ENCODE results near the gene AOC2.
A peak's percentile ranks its signal among the peaks of the same experiment; 100 is the strongest.

The AOC2 gene

DNA sequence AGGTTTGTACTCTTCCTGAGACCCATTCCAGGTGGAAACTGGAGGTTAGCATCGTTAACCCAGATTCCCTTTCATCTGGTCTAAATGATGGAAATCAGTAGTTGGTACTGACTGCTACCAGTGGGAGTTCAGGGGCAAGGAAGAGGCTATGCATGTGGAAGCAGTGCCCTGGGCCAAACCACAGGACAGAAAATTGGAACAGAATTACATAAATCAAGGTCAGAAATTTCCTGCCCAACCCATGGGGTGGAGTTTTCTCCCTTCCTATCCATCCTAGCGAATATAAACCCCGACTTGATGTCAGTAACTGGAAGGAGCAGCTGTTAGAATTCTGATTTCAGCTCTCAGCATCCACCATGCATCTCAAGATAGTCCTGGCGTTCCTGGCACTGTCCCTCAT lies at the start of gene AOC2:
Gene AOC2, plus strand, starts transcription at position 310 of the 400 bp plus-strand sequence. Its CDS starts 47 bp downstream, at position 357.
- DNase-seq, result no peak

GRCh38 chr17:42795061-42795460 lies 49.3 kb upstream of the AOC2 start:
- DNase-seq, result no peak

DNA sequence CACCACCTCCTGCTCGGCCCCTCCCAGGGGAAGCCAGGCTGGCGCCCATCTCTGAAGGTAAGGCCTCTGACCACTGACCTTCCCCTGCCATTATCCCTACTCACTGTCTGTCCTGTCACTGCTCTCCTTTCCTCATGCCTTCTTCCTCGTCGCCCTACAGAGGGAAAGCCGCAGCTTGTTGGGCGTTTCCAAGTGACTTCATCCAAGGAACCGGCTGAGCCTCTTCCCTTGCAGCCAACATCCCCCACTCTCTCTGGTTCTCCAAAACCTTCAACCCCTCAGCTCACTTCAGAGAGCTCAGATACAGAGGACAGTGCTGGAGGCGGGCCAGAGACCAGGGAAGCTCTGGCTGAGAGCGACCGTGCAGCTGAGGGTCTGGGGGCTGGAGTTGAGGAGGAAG lies 48.9 kb upstream of the AOC2 start:
- DNase-seq, result no peak

GRCh38 chr17:42796066-42796758 lies 48.2 kb upstream of the AOC2 start:
- DNase-seq, result no peak

DNA sequence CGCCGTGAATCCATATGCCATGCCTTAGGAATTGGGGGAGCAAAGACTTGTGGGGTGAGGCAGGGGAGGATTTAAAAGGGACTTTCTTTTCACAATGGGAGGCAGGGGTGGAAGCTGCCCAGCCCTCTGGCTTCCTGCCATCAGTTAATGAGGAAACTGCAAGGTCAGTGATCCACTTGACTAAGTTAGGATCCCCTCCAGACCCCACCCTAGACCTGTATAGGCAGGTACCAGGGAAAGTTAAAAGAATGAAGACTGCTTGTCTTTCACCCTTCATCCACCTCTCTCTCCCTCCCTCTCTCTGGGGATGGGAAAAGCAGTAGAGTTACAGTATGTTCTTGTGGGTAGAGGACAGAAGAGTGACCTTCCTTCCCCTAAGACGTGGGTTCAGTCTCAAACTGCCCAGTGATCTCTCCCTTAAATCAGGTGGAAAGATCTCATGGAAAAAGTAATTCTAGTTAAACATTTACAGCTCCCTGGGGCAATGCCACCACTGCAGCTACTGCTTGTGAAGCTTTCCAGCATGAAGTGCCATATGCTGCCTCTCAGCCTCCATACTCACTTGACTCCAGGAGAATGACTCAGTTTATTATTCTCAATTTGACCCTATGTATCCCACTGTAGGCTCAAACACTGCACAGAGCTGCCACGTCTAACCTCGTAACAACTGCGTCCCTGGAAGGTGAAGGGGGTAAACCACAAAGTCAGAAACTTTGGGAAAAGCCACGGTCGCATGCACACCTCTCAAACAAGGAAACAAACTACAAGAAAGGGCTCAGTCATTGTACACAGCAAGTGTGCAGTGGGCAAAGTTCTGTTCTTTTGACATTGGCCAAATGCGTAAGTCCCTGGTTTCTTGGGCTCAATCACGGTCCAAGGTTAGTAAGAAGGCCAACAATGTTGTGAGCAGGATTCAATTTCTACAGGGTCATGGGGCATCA lies 47.0 kb upstream of the AOC2 start:
- no peak for DNase-seq

- no peak for DNase-seq
Measured at GRCh38 chr17:42798011-42798382, 46.4 kb upstream of the AOC2 start.

- peak; percentile 51 to 67 (median 60) for DNase-seq
Measured at GRCh38 chr17:42798383-42799380, 45.7 kb upstream of the AOC2 start, which contains the start of the genes CNTD1 and COA3. Gene CNTD1, plus strand, starts transcription at chr17:42798861. Its CDS starts 207 bp downstream, at chr17:42799068. Gene COA3, minus strand, starts transcription at chr17:42798704. Its CDS starts 23 bp downstream, at chr17:42798681.

- DNase-seq, result no peak
Measured at GRCh38 chr17:42803074-42803883, 41.1 kb upstream of the AOC2 start.

DNA sequence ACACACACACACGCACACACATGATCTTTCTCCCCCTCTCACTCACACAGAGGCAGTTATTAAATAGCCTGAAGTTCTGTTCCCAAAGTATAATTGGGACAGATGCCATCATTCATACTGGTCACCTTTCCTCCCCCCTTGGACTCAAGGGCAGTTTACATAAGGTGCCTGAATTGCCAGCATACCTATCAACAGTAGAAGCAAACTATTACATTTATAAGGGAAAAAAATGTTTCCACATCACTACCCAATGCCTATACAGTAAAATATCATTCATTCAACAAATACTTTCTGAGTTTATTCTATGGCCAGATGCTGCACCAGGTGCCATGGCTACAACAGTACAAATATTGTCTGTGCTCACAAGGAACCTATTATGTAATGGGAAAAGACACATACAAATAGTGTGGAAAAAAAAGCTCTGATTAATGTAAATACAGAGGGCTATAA lies 39.4 kb upstream of the AOC2 start:
- DNase-seq, result no peak

- DNase-seq, result no peak
Measured at GRCh38 chr17:42806249-42806648, 38.1 kb upstream of the AOC2 start.

GRCh38 chr17:42809250-42809649 lies 35.1 kb upstream of the AOC2 start:
- DNase-seq, result no peak

DNA sequence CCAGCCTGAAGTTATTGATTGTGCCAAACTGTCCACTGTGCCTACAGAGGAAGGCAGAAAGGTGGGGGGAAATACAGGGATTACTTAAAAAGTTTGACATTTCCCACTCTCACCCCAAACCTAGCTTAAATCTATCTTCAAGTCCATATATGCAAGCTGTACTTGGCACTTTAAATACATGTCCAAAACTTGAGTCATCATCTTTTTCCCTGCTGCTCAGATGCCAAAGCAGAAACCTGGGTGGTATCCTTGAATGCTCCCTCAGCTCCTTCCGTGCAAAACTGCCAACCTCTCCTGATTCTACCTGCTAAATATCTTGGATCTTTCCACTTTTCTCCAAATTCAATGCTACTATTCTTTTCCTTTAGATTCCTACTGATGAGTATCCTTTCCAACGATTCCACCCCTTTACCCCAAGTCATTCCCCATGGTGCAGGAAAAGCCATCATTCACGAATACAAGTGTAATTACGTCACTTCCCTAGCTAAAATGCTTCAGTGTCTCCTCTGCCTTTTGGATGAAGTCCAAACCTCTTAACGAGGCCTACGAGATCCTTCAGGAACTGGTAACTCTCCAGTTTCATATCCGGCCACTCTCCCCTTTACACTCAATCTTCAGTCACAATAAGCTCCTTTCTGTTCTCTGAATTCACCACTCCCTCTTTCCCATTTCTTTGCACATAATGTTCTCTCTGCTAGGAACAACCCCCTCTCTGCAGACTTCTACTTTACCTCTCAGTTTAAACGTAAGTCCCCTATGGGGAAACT lies 29.6 kb upstream of the AOC2 start:
- DNase-seq, result no peak

- no peak for DNase-seq
Measured at GRCh38 chr17:42817866-42818265, 26.5 kb upstream of the AOC2 start.

DNA sequence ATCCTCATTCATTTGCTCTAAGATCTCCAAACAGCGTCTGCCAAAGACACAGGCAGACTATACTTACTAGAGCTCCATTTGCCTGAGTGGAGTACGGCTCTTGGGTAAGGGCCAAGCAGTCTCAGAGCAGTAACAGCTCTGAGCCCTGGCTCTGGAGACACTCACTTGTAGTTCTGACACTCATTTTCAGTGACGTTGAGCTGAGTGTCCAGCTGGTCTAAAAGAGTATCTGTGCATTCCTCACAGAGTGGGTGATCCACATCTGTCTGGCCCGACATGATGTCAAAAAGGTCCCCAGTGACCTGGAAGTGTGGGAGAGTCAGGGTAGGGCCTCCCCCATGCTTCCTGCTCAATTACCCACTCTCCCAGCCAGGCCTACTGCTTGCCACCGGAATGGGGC lies 26.0 kb upstream of the AOC2 start:
- DNase-seq, result no peak

- peak; percentile 10 to 44 (median 28) for DNase-seq
Measured at GRCh38 chr17:42819939-42820535, 24.3 kb upstream of the AOC2 start.

GRCh38 chr17:42821176-42821575 lies 23.2 kb upstream of the AOC2 start:
- DNase-seq, result no peak

DNA sequence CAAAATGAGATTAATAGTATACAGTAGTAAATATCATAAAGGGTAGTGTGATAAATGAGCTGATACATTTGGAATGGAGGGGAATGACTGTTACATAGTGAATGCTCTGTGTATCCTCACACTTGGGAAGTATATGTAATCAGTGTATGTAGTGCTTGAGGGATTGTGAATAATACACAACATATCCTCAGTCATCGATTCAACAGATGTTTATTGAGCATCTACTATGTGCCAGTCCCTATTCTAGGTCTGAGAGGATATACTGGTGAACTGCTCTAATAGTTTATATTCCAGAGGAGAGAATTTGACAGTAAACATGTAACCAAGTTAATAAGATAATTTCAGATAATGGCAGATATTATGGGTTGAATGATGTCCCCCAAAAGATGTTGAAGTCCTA lies 16.9 kb upstream of the AOC2 start:
- no peak for DNase-seq

- DNase-seq, result no peak
Measured at GRCh38 chr17:42830971-42831370, 13.4 kb upstream of the AOC2 start.

DNA sequence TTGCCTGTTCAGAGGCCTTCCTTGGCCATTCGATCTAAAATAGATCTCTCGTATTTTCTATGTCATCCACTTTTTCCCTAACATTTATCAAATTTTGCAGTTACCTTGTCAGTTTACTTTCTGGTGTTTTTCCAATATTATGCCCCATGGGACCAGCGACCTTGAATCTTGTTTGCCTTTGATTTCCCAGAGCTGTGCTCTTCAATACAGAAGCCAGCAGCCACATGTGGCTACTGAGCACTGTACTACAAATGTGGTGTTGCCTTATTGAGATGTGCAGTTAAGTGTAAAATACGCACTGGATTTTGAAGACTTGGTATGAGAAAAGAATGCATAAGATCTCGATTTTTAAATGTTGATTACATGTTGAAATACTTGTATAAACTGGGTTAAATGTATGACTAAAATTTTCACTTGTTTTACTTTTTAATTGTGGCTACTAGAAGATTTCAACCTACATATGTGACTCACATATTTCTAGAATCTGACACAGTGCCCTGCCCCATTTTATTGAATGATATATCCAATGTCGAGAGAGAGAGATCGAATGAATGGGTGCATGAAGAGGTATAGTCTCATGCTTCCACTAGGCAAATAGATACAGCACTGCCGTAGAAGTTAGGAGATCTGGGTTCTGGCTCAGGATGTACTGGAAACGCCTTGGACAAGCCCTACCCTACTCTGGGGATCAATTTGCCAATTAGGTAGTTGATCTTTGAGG lies 12.0 kb upstream of the AOC2 start:
- DNase-seq, result no peak
